HepG2 (cell line): ENCODE measurements around the gene P2RX1. TPM values are rescaled to one million over a fixed set of nuclear protein-coding genes. Genes with fewer than 3 reads are reported as not detected.

ENCODE experiments used
- GTF2F1 ChIP-seq: fragments of 150-350 bp; IDR thresholded peaks from 2 replicates; pipeline ENCODE4 v1.6.1; 2014; ENCODE audit warnings: low read length
- NR1H2 ChIP-seq: sonication (generic); formaldehyde crosslinking; IDR thresholded peaks from 2 replicates; pipeline ENCODE4 v1.8.1; 2022; ENCODE audit warnings: low read depth, missing genetic modification reagents, borderline replicate concordance
- ZNF143 ChIP-seq: sonication (generic); formaldehyde crosslinking; IDR thresholded peaks from 2 replicates; pipeline ENCODE4 v1.4.0; 2020; ENCODE audit warnings: missing genetic modification reagents
- polyA plus RNA-seq, 8 experiments: library from polyadenylated mRNA; depleted of rRNA in 3 of 8; stranded (reverse) in 7 of 8; unstranded in 1 of 8; fragments of >200 nt; fragmentation: Illumina TruSeq in 4 of 8; extraction: Trizol in 4 of 8; gene quantifications; 2 replicates each; pipeline versions ENCODE4 v1.2.1 to v1.2.3, GENCODE V29; 2011 to 2016; ENCODE audit warnings: low read depth in 4 of 8, missing spikeins in 1 of 8, mixed read lengths in 1 of 8; ENCODE audit not compliant: insufficient read depth in 1 of 8
- total RNA-seq, 5 experiments: library from RNA; depleted of rRNA; stranded (reverse); fragments of >200 nt; fragmentation: Illumina TruSeq; extraction: Trizol; gene quantifications; 2 replicates each; pipeline ENCODE4 v1.2.3, GENCODE V29; 2016; ENCODE audit warnings: low read depth in 1 of 5
- TF ChIP-seq, protein P1 (sequence below): sonication (generic); formaldehyde crosslinking; IDR thresholded peaks from 2 replicates; pipeline ENCODE4 v1.4.0; 2020; ENCODE audit warnings: missing genetic modification reagents
- TF ChIP-seq, protein P2 (sequence below): sonication (generic); formaldehyde crosslinking; IDR thresholded peaks from 2 replicates; pipeline ENCODE4 v1.8.1; 2023; ENCODE audit warnings: mild to moderate bottlenecking, moderate library complexity, missing genetic modification reagents

Gene P2RX1
- total and polyA plus RNA-seq, 2 of the 13 experiments (the other 11 are each of a cell fraction or from before 2014, with no cell fraction given): 0.04 to 0.50 TPM

DNA sequence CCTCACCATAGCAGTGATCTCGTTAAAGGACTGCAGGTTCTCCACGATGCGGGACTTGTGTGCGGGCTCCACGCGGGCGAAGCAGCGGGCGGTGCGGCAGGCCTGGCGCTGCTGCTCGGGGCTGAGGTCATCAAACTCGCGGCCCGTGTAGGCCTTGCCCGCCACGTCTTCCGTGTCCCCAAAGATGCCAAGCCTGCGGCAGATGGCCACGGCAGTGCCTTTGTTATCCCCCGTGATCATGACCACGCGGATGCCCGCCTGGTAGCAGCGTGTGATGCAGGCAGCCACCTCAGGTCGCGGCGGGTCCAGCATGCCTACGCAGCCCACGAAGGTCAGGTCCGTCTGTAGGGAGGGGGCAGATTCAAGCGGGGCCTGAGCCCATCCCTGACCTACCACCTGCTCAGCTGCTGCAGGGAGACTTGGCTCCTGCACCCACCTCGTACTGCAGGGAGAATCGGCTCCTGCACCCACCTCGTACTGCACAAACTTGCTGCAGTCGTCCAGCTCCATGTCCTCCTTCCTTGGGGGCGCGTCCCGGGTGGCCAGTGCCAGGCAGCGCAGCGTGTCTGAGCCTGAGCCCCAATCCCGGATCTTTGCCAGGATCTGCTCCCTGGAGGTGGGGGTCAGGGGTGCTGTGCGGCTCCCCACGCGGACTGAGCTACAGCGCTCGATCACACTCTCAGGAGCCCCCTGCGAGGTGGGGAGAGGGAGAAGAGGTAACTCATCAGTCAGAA, 24.9 kb upstream of the P2RX1 start (continued):
- TF ChIP-seq, protein P1, sequence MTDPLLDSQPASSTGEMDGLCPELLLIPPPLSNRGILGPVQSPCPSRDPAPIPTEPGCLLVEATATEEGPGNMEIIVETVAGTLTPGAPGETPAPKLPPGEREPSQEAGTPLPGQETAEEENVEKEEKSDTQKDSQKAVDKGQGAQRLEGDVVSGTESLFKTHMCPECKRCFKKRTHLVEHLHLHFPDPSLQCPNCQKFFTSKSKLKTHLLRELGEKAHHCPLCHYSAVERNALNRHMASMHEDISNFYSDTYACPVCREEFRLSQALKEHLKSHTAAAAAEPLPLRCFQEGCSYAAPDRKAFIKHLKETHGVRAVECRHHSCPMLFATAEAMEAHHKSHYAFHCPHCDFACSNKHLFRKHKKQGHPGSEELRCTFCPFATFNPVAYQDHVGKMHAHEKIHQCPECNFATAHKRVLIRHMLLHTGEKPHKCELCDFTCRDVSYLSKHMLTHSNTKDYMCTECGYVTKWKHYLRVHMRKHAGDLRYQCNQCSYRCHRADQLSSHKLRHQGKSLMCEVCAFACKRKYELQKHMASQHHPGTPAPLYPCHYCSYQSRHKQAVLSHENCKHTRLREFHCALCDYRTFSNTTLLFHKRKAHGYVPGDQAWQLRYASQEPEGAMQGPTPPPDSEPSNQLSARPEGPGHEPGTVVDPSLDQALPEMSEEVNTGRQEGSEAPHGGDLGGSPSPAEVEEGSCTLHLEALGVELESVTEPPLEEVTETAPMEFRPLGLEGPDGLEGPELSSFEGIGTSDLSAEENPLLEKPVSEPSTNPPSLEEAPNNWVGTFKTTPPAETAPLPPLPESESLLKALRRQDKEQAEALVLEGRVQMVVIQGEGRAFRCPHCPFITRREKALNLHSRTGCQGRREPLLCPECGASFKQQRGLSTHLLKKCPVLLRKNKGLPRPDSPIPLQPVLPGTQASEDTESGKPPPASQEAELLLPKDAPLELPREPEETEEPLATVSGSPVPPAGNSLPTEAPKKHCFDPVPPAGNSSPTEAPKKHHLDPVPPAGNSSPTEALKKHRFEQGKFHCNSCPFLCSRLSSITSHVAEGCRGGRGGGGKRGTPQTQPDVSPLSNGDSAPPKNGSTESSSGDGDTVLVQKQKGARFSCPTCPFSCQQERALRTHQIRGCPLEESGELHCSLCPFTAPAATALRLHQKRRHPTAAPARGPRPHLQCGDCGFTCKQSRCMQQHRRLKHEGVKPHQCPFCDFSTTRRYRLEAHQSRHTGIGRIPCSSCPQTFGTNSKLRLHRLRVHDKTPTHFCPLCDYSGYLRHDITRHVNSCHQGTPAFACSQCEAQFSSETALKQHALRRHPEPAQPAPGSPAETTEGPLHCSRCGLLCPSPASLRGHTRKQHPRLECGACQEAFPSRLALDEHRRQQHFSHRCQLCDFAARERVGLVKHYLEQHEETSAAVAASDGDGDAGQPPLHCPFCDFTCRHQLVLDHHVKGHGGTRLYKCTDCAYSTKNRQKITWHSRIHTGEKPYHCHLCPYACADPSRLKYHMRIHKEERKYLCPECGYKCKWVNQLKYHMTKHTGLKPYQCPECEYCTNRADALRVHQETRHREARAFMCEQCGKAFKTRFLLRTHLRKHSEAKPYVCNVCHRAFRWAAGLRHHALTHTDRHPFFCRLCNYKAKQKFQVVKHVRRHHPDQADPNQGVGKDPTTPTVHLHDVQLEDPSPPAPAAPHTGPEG (CRISPR knock-in tag): no peak
- TF ChIP-seq NR1H2 (CRISPR knock-in tag): no peak
- no peak for TF ChIP-seq GTF2F1
- TF ChIP-seq, protein P2, sequence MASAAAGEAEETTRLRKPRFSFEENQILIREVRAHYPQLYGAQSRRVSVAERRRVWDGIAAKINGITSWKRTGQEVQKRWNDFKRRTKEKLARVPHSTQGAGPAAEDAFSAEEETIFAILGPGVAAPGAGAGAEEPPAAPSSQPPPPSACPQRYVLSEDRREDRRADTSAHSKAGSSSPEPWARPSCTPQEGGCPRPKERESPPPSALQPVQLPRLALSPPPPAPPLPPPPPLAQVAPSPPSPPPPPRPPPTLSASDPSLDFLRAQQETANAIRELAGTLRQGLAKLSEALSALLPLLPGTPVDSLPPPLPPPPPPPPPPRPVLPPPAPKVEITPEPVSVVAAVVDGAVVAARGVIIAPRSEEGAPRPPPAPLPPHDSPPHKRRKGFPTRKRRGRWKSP (CRISPR knock-in tag): no peak
- no peak for TF ChIP-seq ZNF143 (CRISPR knock-in tag)
- TF ChIP-seq, all 625 proteins: peak for 0
